Hematopoietic multipotent progenitor cell (in vitro differentiated cells): ENCODE measurements around the gene SPOPL. TPM values are rescaled to one million over a fixed set of nuclear protein-coding genes. Genes with fewer than 3 reads are reported as not detected.
"Not testable (repeated sequence)": the region's sequence is repeated elsewhere in the genome, so short reads cannot be mapped to it uniquely, and the experiment has no call there.

ENCODE experiments used
- DNase-seq, 3 donors: peaks; one replicate each; pipeline ENCODE4 v3.0.0-alpha.2; 2011 to 2015; ENCODE audit warnings: low read depth in 2 of 3, low spot score in 2 of 3
- total RNA-seq: library from RNA; depleted of rRNA; stranded (reverse); fragments of >200 nt; gene quantifications from one replicate; pipeline ENCODE4 v1.2.3, GENCODE V29; 2012

The SPOPL gene
- 10.0 TPM for total RNA-seq

DNA sequence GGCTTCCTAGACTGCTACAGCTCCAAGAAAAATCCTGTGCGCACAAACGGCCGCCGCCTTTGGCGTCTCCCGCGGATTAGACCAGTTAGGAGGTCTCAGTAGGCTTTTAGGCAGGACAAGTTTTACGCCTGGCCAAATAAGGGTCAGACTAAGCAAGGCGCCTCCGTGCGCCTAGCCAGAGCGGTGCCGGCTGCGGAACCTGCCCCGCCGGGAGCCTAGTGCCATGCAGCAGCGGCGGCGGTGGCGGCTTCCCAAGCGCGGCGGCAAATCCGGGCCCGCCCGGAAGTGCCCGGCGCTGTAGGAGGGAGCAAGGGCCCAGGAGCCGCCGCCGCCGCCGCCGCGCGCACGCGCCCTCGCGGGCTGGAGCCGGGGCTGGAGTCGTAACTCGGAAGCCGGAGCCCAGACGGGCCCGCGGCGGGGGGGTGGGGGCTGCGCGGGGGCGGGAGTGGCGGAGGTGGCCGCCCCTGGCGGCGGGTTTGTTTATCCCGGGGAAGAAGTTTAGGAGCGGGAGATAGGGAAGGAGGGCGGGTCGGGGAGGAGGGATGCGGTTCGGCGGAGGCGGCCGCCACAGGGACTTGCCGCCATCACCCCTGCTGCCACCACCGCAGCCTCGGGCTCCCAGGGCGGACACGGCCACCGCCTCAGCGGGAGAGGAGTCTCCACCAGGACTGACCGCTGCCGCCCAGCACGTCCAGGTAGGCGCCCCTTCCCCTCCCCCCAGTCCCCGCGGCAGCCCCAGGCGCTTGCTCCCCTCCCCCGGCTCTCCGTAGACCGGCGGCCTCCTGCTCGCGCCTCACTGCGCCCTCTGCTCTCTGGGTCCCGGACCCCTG lies at the start of gene SPOPL:
SPOPL (plus strand) TSS at position 346 of the 830 bp plus-strand sequence. CDS start 48,447 bp downstream, outside the sequence.
- peak; percentile 57 to 88 (median 88) for DNase-seq

DNA sequence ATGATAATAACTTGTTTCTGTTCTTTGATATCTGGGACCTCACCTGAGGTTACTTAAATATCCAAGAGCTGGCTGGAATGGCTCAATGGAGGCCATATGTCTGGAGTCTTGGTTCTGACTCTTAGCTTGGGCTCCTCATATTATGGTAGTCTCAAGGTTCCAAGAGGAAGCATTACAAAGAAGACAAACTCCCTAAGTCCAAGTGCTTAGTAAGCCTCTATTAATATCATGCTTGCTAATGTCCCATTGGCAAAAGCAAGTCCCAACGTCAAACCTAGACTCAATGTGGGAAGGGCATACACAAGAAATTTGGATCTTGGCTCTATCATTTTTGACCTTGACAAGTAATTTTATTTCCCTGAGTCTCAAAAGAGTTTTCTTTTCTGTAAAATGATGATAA lies 49.2 kb upstream of the SPOPL start:
- no peak for DNase-seq

DNA sequence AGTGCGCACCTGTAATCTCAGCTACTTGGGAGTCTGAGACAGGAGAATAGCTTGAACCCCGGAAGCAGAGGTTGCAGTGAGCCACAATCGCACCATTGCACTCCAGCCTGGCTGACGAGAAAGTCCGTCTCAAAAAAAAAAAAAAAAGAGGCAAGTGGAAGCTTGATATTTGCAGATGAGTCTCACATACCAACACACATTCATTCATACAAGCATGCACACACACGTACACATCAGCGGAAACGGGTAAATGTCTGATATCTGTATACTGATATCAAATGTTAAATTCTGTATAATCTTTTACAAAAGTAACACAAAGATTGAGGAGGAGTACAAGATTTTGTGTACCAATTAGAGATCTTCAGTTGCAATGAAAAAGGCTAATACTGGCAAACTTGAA lies 47.8 kb upstream of the SPOPL start:
- no peak for DNase-seq

DNA sequence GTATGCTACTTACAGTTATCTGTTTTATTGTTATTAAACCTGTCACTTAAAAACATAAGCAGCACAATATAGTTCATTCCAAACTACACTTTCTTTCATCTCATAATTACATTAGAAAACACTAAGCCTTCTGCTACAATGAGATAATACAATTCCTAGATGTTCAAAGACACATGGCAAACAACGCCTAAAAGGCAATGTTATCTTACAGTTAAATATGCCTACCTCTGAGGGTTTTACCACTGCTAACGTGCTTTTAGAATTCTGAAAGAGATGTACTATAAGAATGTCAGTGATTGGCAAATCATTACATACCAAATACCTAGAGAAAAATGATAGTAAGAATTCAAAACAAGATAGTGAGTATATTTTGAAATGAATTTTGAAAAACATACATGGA lies 46.8 kb upstream of the SPOPL start:
- DNase-seq: no peak

DNA sequence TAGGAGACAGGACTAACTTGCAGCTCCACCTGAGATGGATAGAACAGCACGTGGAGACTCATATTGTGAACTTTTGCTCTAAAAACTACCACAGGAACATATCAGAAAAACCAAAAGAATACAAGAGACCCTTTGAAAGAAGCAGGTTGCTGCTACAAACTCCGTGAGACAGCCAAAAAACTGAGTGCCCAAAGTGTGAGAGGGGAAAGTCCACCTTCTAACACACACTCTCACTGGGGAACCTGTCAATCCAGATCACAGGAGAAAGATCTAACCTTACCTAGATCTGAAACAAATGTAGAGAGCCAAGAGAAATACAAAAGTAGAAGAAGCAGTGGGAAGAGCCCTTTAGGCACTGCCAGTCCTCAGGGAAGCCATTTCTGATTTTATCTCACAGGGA lies 46.3 kb upstream of the SPOPL start:
- DNase-seq: no peak

DNA sequence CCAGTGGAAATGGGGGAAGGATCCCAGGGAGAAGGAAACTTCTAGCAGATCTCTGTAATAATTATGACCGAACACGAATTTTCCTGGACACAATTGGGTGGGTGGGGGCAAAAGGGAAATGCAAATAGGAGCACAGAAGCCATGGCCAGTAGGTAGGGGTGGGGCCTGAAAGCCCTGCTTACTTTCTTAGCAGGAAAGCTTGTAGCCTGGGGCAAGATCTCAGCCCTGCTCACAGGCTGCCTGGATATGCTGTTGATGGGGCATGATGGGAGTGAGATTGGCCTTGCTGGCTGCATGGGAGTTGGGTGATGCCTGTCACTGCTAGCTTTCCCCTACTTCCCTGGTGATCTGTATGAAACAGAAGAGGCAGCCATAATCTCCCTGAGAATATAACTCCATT lies 45.9 kb upstream of the SPOPL start:
- DNase-seq: no peak

DNA sequence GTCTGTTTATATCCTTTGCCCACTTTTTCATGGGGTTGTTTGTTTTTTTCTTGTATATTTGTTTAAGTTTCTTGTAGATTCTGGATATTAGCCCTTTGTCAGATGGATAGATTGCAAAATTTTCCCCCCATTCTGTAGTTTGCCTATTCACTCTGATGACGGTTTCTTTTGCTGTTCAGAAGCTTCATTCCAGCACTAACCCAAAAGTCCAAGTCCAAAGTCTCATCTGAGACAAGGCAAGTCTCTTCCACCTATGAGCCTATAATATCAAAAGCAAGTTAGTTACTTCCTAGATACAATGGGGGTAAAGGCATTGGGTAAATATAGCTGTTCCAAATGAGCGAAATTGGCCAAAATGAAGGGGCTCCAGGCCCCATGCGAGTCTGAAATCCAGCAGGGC lies 38.9 kb upstream of the SPOPL start:
- DNase-seq: not testable (repeated sequence)

DNA sequence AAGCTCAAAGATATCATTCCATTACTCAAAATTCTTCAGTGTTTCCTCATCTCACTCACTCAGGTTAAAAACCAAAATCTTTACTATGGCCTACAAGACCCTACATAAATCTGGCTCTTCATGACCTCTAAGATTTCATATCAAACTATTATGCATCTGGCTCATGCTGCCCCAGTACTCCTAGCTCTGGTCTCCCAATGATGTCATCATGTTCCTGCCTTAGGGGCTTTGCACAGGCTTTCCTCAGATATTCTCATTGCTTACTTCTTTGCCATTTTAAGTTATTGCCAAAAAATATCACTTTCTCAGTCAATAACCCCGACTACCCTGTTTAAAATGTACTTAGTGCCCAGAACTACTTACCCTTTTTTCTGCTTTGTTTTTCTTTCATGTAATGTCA lies 33.0 kb upstream of the SPOPL start:
- DNase-seq: no peak

DNA sequence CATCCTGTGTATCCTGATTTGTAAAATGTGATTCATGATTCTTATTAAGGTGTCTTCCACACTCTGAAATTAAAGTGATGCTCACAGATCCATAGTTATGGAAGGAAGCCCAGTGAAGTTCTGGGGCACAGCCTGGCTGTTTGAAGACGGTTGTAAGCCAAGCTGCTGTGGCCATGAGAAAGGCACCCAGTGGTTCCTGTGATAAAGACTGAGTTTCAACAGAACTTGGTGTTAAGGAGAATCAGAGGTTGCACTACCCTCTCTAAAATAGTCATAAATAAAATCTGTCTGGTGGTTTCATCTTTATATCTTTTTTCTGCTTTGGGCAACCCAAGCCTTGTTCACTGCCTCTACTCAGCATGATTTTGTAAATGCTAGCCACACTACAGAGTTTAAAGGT lies 32.2 kb upstream of the SPOPL start:
- peak in 1 of 3 donors; percentile 48 for DNase-seq

DNA sequence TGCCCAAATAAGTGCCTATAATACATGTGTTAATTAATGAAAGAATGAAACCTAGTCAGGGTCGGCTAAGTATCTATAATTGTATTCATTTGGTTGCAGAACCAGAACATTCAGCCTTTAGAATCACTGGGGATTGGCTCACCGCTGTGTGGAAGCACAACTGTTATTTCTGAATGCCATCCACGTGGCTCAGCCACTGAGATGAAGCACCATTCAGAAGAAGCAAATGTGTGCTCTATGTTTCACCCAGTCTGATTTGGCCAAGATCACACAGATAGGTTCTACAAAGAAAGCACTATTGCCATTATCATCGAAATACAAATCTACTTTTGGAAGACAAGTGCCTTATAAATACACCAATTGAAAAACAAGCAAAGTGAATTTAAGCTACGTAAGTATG lies 30.6 kb upstream of the SPOPL start:
- DNase-seq: no peak

DNA sequence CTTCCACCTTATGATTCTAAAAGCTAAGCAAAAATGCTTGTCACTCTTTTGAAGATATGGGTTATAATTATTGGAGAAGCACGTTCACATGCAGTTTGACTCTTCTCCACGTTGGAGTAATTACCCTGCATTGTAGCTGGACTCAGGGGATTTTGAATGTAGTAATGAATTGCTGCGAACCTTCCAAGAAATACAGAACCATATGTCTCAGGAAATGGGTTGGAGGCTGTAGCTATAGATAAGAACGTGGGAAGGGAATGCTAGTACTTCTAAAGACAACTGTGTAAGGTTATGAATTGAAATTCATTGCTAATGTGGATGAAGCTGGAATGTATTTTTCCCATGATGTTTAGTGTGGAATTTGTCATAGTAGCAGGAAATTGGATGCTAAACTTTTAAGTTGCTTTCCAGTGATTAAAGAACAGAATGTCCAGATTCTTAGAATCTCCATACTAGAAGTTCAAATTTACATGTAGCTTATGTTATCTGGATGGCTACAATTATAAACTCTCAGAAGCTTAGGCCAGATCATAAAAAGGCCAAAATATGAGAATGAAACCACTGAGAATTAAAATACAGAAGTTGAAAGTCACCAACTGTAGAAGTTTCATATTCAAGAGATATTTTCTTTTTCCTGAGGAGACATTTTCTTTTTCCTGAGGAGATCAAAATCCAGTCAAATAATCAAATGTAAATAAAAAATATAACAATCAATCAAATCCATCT lies 27.3 kb upstream of the SPOPL start:
- DNase-seq: peak in 2 of 3 donors; percentile 57 to 69

DNA sequence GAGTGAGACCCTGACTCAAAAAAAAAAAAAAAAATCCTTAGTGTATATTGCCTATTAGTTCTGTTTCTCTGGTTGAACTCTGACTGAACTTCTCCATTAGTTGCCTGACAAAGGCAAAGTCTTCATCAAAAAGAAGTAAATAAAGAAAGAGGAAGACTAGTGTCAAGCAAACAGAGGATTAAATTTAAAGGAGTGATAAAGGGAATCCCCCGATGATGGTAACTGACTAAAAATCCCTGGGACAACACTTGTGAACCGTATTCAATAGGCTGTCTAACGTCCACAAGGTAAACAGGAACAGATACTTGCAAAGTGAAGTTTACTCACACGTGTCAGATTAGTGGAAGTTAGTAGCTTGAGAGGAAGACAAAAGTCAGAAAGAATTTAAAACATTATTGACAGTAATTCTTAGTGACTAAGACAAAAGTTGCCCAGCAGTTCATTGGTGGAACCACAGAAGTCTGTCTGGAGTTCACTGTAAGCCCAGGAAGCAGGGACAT lies 26.2 kb upstream of the SPOPL start:
- DNase-seq: peak in 1 of 3 donors; percentile 45

DNA sequence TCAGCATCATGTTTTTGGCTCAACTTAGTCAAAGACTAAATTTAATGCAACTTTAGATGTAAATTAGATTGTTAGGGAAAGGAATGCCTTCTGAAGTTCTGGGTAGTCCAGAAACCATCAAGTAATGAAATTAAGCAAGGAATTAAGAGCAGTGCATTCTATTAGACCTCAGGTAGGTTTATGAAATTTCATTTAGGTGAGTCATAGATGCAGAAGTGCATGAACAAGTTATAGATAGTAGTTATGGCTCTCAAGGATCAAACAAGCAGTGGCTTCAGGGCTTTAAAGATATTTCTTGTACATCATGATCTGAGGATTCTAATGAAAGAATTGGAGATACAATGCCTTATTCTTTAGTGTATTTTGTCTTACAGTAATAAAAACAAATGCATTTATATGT lies 25.4 kb upstream of the SPOPL start:
- no peak for DNase-seq

DNA sequence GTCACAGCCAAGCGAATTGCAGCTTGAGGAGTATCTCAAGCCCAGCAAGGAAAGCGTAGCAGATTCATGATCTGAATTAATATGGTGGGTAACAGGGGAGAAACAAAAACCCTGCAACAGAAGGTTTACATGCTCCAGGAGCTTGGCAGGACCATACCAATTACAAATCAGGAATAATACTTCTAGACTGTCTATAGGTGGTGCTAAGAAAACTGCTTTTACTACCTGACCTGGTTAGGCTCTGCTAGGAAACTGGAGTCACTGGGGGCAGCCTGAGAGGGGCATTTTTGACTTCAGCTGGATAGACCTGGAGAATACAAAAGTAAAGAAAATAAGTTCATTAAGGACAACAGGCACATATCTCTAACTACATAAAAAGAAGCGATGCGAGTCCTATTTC lies 24.6 kb upstream of the SPOPL start:
- DNase-seq: no peak

DNA sequence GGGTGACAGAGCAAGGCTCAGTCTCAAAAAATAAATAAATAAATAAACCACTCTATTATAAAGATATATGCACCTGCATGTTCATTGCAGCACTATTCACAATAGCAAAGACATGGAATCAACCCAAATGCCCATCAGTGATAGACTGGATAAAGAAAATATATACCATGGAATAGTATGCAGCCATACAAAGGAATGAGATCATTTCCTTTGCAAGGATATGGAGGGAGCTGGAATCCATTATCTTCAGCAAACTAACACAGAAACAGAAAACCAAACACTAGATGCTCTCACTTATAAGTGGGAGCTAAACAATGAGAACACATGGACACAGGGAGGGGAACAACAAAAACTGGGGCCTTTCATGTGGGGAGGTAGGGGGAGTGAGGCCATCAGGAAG lies 18.8 kb upstream of the SPOPL start:
- not testable (repeated sequence) for DNase-seq

DNA sequence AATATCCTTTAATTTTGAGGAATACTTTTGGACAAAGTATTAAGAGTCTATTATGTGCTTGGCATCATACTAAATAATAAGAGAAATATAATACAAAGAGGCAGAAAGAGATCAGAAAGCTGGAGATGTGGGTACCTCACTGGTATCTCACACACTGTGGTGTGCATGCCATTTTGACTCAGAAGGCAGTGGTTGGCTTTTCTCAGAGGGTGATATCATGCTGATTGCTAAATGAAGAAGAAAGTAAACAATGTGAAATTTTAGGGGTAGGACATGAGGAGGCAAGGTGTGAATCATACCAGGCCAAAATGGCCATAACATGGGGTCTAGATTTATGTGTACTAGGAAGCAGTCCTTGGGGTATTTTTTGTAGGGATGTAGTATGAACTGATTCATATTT lies 16.6 kb upstream of the SPOPL start:
- DNase-seq: no peak

DNA sequence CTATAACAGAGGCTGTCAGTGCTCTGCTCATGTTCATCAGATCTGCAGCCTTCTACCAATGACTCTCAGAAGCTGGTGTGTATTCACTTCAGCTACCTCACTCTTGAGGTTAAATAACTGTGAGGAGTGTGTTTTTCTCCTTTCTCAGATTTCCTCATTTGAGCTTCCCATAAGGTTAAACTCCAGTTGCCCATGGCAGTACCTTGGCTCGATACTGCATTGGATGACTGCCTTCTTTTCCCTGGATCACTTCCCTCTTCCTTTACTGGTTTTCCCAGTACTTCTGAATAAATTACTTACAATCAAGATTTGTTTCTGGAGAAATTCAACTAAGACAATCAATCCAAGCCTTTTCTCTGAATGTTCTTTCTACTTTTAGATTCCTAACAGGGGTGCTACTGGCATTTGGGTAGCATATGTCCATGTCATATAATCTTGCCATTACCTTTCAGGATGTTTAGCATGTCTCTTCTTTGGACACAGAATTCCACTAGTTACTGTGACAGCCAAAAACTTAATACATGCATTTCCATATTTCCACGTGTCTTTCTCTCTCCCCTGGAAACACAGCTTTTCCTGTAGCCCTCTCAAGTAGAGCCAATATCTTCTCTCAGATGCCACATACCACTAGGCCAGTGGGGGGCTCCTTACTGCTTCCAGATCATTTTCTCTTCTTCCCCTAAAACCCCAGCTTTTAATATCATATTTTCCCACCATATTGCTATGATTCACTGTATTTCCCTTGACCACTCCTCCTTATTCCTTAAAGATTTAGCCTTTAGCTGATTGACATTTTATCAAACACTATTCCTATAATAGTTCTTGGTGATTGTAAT lies 15.0 kb upstream of the SPOPL start:
- DNase-seq: no peak

DNA sequence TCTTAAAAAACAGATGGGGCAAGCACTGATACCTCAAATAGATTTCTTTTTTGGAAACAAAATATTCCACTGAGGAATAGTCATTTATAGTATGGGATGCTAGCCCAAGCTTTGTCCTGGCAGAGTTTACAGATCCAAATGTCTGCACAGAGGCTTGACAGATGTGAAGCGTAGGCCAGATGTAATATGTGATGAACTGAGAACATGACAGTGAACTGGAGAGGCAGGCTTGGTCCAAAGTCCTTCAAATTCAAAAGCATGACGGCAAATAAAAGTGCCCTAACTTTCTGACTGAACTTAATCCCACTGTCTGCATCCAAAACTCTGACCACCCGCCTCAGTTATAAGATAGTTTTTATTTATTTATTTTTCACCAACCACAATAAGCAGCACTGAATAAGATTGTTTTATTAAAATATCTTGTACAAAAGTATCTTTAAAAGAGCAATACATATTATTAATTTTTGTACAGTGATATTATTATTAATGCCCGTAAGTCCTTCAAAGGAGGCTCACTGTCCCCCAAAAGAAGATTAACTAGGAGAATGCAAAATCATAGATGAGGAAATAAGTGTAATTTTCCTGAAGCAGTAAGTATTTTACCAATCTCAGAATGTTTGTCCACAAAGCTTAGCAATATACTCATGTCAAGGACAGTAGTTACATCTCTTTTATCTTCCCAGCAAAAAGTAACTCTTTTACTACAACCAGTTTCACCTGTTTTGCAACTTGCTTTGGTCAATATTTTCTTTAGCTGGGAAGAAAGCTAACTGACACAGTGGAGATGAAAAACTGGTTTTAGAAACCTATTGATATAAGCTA lies 10.7 kb upstream of the SPOPL start:
- no peak for DNase-seq

DNA sequence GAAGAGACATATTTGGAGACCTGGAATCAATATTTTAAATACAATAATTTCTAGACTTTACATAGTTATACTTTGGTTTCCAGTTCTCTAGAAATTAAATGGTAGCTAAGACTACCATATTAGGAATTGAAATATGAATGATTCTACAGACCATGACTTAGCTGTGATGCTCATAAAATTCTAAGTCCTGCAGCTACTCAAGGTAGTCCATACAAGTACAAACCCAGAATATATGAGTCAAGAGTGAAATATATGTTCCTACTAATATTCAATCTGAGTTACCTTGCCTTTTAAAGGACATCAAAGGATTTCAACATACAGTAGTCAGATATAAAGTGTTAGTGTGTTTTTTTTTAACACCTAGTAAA lies 10.1 kb upstream of the SPOPL start:
- no peak for DNase-seq

DNA sequence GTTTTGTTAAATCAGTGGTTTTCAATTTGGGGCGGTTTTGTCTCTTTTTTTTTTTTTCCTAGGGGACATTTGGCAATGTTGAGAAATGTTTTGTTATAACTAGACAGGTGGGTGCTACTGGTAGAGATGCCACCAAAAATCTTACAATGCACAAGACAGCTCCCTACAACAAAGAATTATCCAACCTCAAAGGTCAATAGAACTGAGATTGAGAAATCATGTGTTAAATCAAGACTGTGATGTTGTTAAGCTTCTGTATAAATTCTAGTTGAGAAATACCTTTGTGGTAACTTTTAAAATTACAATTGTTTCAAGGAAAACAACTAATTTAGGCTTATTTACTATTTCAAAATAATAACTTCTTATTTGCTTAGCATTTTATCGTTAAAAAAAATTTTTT lies 9.4 kb upstream of the SPOPL start:
- DNase-seq: no peak
